HG02970 (cell line): Measurements from ENCODE around the gene SH3RF3.

Experiments used
- ATAC-seq: cut with Tn5 transposase; IDR thresholded peaks from one replicate; pipeline ENCODE4 v1.9.1; 2021; ENCODE audit warnings: mild to moderate bottlenecking, moderate library complexity, moderate number of reproducible peaks; ENCODE audit not compliant: unreplicated experiment, low FRiP score

Gene SH3RF3

GRCh38 chr2:109128616-109129355, at the start of gene SH3RF3:
Gene SH3RF3 (plus strand): TSS chr2:109129205.
- no peak for ATAC-seq

- no peak for ATAC-seq
Observed at GRCh38 chr2:109079590-109079989, 49.4 kb upstream of the SH3RF3 start.

GRCh38 chr2:109080109-109080508, 48.9 kb upstream of the SH3RF3 start:
- ATAC-seq = no peak

DNA sequence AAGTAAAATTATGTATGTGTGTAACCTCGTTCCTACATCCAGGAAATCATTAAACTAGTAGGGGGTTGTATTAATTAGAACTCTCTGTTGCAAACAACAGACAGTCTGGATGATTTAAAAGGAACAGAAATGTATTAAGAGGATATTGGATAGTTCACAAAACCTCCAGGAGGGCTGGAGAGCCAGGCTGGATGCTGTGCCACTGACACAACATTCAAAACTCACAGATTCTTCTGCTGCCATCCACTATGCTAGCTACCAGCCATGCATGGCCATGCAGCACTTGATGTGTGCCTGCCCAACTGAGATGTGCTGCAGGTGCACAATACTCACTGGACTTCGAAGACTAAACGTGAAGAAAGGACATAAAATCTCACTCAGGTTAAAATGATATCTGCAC, 48.2 kb upstream of the SH3RF3 start:
- no peak for ATAC-seq

DNA sequence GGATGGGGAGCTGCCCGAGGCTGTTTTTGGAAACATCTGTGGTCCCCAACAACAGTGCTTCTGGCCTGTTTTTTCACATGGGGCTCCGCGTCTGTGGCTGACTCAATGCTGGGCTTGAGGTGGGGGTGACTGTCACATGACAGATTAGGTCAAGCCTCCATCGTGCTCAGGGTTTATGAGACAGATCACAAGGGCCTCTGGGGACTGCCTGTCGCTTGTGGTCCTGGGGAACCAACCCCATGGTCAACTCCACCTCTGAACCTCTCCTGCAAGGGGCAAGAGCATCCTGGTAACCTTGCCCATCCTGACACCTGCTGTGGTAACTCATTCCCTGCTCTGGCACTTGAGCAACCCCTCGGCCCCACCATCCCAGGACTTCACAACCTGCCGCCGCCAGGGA, 47.6 kb upstream of the SH3RF3 start:
- no peak for ATAC-seq

DNA sequence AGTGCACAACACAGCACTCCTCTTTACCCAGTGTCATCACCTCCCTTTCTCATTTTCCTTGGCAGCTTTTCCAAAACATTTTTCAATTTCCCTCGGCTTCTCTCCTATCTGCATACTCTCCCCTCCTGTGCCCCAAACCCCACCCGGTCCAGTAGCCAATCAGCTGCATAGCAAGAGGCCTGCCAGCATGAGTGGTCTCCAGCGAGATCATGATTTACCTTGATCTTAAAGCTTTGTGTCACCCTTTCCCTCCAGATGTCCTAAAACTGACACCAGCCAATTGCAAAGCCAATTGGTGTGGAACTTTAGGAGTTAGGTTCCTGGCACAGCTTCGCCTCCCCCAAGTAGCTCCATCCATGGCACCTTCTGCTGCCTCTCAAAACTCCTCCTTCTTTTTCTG, 45.2 kb upstream of the SH3RF3 start:
- no peak for ATAC-seq

GRCh38 chr2:109084341-109084740, 44.7 kb upstream of the SH3RF3 start:
- ATAC-seq = no peak

DNA sequence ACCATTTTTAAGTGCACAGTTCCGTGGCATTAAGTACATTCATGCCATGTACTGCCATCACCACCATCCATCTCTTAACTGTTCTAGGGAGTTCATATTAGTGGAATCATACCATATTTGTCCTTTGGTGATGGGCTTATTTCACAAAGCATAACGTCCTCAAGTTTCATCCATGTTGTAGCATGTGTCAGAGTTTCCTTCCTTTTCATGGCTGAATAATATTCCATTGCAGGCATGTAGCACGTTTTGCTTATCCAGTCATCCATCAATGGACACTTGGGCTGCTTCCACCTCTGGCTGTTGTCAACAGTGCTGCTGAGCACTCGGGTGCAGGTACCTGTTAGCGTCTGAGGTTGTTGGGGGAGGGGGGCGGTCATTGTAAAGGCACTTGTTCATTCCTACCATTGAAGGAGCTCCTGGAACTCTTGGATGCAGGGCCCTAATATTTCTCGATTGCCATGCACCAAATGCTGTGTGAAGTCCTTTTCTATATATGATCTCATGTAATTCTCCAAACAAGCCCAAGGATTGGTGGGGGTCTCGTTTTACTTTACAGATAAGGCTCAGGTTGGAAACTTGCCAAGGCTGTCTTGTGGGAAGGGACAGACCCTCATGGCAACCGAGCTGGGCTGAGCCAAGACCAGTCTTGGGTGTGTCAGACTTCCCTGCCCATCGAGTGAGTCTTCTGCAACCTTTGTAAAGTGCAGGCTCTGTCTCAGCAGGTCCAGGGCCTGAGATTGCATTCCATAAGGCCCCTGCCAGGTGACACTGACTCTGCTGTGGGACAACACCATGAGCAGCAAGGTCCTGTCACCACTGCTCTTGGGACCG, 42.9 kb upstream of the SH3RF3 start:
- ATAC-seq = no peak

DNA sequence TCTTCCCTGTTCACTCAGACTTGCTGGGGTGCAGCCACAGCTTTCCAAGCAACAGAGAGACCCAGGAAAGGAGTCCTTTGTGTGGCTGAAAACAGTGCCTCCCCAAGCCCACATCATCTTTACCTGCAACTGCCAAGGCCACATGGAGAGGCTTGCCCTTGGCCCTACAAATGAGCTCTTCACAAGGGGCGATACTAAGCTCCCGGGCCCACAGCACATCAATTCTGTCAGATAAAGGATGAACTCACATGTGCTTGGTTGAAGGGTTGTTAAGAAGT, 42.3 kb upstream of the SH3RF3 start:
- ATAC-seq = no peak

- ATAC-seq = no peak
Observed at GRCh38 chr2:109087055-109087663, 41.8 kb upstream of the SH3RF3 start.

GRCh38 chr2:109089602-109090300, 39.3 kb upstream of the SH3RF3 start:
- no peak for ATAC-seq

GRCh38 chr2:109091526-109091925, 37.5 kb upstream of the SH3RF3 start:
- no peak for ATAC-seq

GRCh38 chr2:109094144-109094543, 34.9 kb upstream of the SH3RF3 start:
- no peak for ATAC-seq

- no peak for ATAC-seq
Observed at GRCh38 chr2:109098251-109098920, 30.6 kb upstream of the SH3RF3 start.

- no peak for ATAC-seq
Observed at GRCh38 chr2:109098921-109099273, 30.1 kb upstream of the SH3RF3 start.

DNA sequence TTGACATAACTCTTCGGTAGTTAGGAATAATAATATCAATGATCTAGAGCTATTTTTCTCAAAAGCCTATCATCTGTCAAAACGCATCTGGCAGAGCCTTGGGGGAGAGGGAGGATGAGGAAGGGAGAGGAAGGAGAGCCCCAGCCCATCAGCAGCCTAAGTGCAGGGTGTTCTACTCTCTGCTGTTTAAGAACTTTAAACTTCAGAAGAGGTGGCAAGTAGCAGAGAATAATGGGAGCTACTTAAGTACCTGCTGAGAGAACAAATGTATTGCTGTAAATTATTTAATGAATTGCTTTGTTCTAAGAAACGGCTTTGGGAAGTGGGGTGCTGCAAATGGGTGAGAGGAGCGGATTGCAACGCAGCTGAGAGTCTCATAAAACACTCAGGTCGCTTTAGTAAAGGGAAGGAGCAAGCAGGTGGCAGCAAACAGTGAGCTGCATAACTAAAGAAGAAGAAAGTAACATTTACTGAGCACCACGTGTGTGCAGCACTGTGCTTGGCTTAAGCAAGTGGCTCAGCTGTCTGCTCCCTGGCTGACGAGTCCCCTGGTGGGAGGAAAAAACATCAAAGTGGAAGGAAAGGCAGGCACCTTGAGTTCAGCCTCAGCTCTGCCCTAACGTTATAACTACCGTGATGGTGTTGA, 26.3 kb upstream of the SH3RF3 start:
- ATAC-seq = no peak

DNA sequence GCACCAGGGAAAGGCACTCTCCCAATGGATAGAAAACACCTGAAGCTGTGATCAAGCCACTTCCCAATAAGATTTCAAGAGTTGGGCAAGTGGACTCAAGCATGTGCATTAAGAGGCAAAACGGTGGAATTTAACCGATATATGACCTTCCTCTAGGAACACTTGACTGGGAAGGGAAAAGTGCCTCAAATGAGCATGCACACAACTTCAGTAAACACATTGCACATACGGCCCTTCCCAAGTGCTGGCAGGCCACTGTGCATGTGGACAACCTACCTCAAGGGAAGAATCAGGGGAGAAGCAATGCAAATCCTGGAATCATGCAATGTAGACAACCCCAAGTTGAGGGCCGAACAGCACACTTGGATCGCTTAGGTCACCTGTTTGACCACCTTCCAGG, 23.9 kb upstream of the SH3RF3 start:
- no peak for ATAC-seq

GRCh38 chr2:109108740-109109139, 20.3 kb upstream of the SH3RF3 start:
- no peak for ATAC-seq

DNA sequence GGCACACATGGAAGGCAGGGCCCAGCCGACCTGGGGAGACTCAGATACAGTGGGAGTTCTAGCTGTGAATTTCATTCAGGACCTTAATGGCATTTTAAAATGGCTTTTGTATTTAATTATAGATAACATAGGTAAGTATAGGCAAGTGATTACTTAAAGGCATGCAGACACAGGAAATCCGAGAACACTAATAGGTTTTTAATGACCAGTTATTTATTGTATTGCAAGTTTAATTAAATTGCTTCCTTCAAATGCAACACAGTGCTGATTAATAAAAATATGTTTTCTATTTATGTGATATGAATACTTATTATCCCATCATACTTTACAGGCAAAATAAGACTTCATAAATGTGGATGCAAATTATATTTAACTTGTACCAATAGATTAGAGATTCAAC, 19.7 kb upstream of the SH3RF3 start:
- no peak for ATAC-seq

GRCh38 chr2:109110170-109110569, 18.8 kb upstream of the SH3RF3 start:
- no peak for ATAC-seq
